NCI-H2171 treated with DMSO at 0.1 percent for 48 hours (cell line): ENCODE data around the gene CEP104.

Experiments
- DNase-seq: peaks from one replicate; lab custom pipeline; 2025; lab: John Stamatoyannopoulos, UW

Gene CEP104

GRCh38 chr1:3856923-3857790 lies at the start of gene CEP104, which contains the start of gene DFFB:
Gene CEP104 (minus strand): TSS chr1:3857211. CDS start chr1:3852407, 4,804 bp downstream.
Gene DFFB (plus strand): TSS chr1:3857476. CDS start chr1:3857604, 128 bp downstream.
- peak; percentile 98 for DNase-seq

DNA sequence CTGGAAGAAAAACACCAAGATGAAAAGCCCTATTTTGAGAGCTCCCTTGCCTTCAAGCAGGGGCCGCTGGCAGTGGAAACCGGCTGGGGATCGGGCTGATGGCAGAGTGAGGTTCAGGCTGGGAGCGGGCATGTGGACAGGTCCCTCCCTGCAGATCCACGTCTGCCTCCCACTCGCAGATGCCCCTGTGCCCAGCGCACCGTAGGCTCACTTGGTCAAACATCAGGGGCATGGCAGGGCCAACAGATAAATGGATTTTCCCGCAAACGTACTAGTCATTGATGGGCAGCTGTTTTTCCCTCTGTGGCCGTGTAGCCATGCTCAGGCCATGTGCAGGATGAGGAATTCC lies 49.6 kb upstream of the CEP104 start:
- DNase-seq, result no peak

DNA sequence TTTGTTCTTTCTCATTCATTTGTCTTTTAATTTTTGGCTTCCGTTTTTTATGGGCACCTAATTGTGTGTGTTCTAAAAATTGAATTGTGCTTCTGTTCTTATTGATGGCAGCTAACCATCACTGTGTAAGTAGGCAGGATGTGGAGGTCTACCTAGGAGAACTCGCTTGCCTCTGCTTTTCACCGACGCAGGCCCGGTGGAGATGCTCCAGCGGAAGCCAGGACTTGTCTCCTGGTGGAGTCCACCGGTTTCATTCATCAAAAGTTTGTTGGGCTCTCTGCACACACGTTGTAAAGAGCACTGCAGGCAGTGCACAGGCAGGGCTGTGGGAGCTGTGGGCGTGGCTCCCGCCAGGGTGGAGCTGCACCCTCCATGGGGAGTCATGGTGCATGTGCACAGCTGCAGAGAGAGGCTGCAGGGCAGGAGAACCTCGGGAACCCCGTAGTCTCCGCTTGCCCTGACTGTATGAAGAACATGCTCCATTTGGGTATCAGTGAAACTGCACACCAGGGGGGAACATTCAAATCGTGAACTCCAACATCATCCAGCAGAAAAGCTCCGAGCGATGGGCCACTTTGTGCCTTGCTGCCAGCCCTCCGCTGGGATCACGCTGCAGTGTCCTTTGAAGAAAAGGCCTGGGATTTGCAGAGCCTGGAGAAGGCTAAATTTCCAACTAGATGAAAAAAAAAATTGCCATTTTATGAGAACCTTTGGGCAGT lies 49.1 kb upstream of the CEP104 start:
- no peak for DNase-seq

GRCh38 chr1:3905266-3905952 lies 48.4 kb upstream of the CEP104 start:
- DNase-seq, result no peak

DNA sequence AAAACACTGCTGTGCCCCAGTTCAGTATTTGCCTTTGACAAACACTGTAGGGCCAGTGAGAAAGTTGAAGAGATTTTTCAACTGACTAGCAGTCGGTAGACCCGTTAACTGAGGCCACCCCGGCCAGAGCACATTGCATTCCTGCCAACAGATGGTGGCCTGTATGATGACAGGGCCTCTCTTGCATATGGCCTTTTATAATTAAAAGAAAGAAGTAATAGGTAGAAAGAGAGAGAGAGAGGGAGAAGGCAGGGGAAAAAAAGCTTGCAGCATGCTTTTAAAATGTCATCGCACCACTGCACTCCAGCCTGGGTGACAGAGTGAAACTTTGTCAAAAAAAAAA lies 47.8 kb upstream of the CEP104 start:
- no peak for DNase-seq

- no peak for DNase-seq
Measured at GRCh38 chr1:3904006-3904842, 47.2 kb upstream of the CEP104 start.

DNA sequence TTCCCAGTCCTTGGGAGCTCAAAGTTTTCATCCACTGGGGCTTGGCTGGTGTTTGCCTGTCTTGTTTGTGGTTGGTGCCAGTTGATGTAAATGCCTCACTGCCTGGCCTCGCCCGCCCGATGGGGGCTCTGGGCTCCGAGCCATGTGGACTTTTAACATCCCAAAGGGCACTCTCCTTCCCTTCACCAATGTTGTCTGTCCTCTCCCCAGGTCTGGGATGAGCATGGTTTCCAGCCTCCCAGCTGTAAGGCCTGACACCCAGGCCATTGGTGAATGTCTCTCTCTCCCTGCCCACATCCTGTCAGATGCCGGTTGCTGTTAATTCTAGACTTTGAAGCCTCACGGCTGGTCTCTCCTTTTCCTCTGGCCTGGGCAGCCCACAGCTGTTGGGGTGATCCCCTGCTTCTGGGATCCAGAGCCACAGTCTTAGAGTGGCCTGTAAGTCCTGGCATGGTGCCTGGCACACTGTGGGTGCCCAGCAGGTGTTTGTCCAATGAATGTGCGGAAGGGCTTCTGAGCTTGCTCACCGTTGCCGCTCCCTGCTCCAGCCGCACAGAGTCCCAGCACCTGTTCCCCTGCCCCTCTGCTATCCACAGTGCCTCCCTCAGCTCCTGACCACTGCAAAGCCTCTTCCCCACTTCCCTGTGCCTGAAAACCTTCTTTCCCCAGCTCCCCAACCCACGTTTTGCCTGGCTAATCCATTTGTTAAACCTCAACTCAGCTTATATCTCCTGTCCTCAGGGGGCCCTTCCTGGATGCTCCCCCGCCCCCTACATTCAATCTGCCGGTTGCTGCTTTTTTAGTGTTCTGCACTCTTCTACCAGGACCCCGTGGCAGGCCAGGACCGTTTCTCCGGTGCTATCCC lies 46.4 kb upstream of the CEP104 start:
- no peak for DNase-seq

GRCh38 chr1:3902571-3903091 lies 45.6 kb upstream of the CEP104 start:
- peak; percentile 81 for DNase-seq

GRCh38 chr1:3902111-3902511 lies 45.1 kb upstream of the CEP104 start:
- DNase-seq, result no peak

GRCh38 chr1:3900969-3901529 lies 44.0 kb upstream of the CEP104 start:
- no peak for DNase-seq

DNA sequence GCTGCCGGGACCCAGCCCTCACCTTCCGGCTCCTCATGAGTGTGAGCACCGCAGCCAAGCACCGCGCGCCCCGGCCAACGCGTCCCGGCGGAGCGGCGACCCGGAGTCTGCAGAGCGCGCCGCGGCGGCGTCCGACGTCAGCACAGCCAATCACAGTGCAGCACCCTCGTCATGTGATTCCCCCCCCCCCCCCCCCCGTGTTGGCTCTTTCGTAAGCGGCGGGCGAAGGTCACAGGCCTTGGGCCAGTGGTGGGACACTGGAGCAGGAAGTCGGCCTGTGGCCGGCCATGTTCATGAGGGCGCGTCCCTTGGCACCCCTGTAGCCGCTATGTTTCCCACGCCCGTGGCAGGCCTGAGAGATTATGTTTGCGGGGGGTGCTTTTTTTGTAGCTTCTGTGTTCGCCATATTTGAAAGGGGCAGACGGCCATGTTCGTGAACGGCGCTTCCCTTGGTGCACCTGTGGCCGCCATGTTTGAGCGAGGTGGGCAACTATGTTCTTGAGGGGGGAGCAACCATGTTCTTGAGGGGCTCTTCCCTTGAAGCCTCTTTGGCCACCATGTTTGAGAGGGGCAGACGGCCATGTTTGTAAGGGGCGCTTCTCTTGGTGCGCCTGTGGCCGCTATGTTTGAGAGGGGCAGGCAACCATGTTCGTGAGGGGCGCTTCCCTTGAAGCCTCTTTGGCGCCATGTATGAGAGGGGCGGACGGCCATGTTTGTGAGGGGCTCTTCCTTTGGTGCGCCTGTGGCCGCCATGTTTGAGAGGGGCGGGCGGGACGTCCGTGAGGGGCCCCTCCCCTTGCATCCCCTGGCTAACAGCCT lies 43.3 kb upstream of the CEP104 start, which contains the start of gene C1orf174:
TSS of gene C1orf174 (minus strand) at position 123 of the 819 bp plus-strand sequence. CDS start at position 37, 86 bp downstream.
- peak; percentile 99 for DNase-seq

- DNase-seq, result no peak
Measured at GRCh38 chr1:3899754-3900149, 42.7 kb upstream of the CEP104 start.

DNA sequence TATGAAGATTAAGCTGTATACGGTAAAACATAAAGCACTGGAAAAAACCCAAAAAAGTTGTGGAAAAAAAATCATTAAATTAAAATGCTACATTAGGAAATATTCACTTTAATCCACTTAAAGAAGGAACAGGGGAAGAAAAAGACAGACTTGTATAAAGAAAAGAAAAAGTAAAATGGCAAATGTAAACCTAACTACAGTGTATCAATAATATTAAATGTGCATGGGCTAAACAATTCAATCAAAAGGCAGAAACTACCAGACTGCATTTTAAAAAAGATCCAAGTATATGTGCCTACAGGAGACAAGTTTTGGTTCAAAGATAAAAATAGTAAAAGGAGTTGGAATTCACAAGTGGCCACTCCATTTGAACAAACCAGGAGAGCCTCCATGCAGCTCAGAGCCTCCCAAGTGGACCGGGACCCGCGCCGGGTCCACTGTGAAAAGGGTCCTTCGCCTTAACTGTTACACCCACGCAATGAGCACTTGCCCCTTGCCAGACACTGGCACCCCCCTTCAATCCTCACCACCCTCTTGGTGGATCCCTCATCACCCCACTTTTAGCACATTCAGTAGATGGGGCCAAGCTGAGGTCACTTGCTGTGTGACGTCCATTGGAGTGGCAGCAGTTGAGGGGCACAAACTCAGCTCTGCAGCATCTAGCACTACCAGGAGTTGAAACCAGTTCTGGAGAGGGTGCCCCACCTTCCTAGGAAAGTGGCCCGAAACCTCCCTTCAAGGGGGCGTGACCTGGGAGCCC lies 42.2 kb upstream of the CEP104 start:
- peak; percentile 33 for DNase-seq

- DNase-seq, result no peak
Measured at GRCh38 chr1:3898475-3898735, 41.4 kb upstream of the CEP104 start.

- DNase-seq, result no peak
Measured at GRCh38 chr1:3896396-3897000, 39.5 kb upstream of the CEP104 start.

- DNase-seq, result no peak
Measured at GRCh38 chr1:3895951-3896325, 38.9 kb upstream of the CEP104 start.

GRCh38 chr1:3895279-3895950 lies 38.4 kb upstream of the CEP104 start:
- DNase-seq, result no peak
